Breast epithelium (tissue), 4 donors: ENCODE measurements around the gene PUM2. TPM values are rescaled to one million over a fixed set of nuclear protein-coding genes. Genes with fewer than 3 reads are reported as not detected.

Source experiments
- DNase-seq, 2 donors: peaks; one replicate each; pipeline ENCODE4 v3.0.0-alpha.2; 2019; ENCODE audit warnings: low spot score in 2 of 2
- H3K27ac ChIP-seq, 2 donors: fragments of 200-600 bp; sonication (generic) in 1 of 2; one replicate each; pipeline ENCODE4 v1.5.1; 2016 to 2019; ENCODE audit warnings: mild to moderate bottlenecking in 1 of 2
- H3K27me3 ChIP-seq, 2 donors: fragments of 200-600 bp; sonication (generic) in 1 of 2; one replicate each; pipeline versions ENCODE4 v1.5.1 to v1.6.0; 2017 to 2019; ENCODE audit warnings: control low read depth in 1 of 2, mild to moderate bottlenecking in 1 of 2
- H3K36me3 ChIP-seq: fragments of 200-600 bp; one replicate; pipeline ENCODE4 v1.5.1; 2019
- H3K4me1 ChIP-seq, 2 donors: fragments of 200-600 bp; sonication (generic); one replicate each; pipeline ENCODE4 v1.5.1; 2016 to 2019; ENCODE audit warnings: control low read depth in 1 of 2
- H3K4me3 ChIP-seq, 3 donors: fragments of 200-600 bp; sonication (generic); 1 replicate in 2 of 3; 2 replicates in 1 of 3; pipeline ENCODE4 v1.5.1; 2016 to 2019; ENCODE audit warnings: mild to moderate bottlenecking in 3 of 3, moderate library complexity in 2 of 3
- H3K9me3 ChIP-seq, 2 donors: fragments of 200-600 bp; sonication (generic) in 1 of 2; one replicate each; pipeline ENCODE4 v1.5.1; 2016 to 2019; ENCODE audit warnings: control low read depth in 1 of 2
- POLR2A ChIP-seq: fragments of 450-650 bp; IDR thresholded peaks from one replicate; pipeline ENCODE4 v1.6.1; 2016; ENCODE audit warnings: antibody characterized with exemption, mild to moderate bottlenecking, moderate library complexity
- POLR2AphosphoS5 ChIP-seq, 3 donors: sonication (generic); formaldehyde crosslinking; IDR thresholded peaks; one replicate each; pipeline ENCODE4 v1.6.1; 2017; ENCODE audit warnings: antibody characterized with exemption in 3 of 3
- intact Hi-C: fragments of 100-400 bp; cut with DNase I; formaldehyde crosslinking; loops from one replicate; pipeline ENCODE4 v1.15.1; 2023; ENCODE audit warnings: low total_unique reads
- total RNA-seq, 3 donors: library from RNA; depleted of rRNA; stranded (reverse); fragments of >200 nt; gene quantifications; one replicate each; pipeline ENCODE4 v1.1.0, GENCODE V29; 2016
- TF ChIP-seq, protein P1 (sequence below), 3 donors: fragments of 450-650 bp; IDR thresholded peaks; one replicate each; pipeline ENCODE4 v1.5.1; 2016 to 2017; ENCODE audit warnings: antibody characterized with exemption in 3 of 3, mild to moderate bottlenecking in 3 of 3, moderate library complexity in 3 of 3

PUM2 gene
- total RNA-seq, 3 donors from 2014 or later: 69.3 to 94.0 (median 92.8) TPM

- Histone ChIP-seq H3K27me3 (no peaks in the 10 kb centered on the region), H3K9me3 (no peaks in the 10 kb centered on the region), H3K27ac (peak overlapping the region; percentile 92 to 94), H3K36me3 (no peaks in the 10 kb centered on the region), H3K4me1 (peaks cover 7 to 33% of the 10 kb centered on the region in 2 donors), H3K4me3 (no peak overlapping the region)
- intact Hi-C loops: no loop called here
- TF ChIP-seq, protein P1, sequence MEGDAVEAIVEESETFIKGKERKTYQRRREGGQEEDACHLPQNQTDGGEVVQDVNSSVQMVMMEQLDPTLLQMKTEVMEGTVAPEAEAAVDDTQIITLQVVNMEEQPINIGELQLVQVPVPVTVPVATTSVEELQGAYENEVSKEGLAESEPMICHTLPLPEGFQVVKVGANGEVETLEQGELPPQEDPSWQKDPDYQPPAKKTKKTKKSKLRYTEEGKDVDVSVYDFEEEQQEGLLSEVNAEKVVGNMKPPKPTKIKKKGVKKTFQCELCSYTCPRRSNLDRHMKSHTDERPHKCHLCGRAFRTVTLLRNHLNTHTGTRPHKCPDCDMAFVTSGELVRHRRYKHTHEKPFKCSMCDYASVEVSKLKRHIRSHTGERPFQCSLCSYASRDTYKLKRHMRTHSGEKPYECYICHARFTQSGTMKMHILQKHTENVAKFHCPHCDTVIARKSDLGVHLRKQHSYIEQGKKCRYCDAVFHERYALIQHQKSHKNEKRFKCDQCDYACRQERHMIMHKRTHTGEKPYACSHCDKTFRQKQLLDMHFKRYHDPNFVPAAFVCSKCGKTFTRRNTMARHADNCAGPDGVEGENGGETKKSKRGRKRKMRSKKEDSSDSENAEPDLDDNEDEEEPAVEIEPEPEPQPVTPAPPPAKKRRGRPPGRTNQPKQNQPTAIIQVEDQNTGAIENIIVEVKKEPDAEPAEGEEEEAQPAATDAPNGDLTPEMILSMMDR (IDR thresholded peaks at IDR 0.05): no peak
- TF ChIP-seq POLR2A (no peak), POLR2AphosphoS5 (IDR thresholded peaks at IDR 0.05) (no peak)
- no peak for DNase-seq
Measured at GRCh38 chr2:20216130-20217025, 134.3 kb downstream of the PUM2 start.

DNA sequence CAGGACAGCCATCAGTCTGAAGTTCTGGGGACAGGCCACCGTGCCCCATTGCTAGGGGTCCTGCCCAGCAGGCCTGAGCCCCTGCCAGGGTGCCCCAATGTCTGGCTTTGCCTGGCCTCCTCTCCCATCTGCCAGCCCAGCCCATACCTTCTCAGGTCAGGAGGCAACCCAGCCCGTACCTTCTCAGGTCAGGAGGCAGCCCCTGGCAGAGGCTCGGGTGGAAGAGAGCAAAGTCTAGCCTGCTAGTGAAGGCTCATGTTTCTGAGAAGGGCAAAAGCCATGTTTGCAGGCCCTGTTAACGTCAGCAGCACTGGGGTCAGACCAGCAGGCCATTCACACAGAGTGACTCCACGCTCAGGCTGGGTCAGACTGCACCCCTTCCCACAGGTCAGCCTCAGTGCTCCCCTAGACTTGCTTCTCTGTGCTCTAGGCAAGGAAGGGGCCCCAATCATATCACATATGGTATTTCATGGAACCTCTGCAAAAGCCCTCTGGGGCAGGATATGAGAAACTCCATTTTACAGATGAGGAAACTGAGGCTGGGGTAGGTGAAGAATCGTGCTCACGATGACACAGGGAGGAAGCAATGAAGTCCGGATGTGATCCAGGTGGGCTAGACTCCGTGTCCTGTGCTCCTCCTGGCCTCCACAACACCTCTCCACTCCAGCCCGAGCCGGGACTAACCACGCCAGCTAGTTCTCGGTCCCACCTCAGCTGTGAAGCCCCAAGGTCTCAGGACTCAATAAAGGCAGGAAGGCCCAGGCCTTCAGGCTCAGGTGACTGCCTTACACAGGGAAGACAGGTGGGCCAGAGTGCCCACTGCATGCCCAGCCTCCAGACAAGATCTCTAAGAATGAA, 135.2 kb downstream of the PUM2 start:
- intact Hi-C loops: no loop called here
- Histone ChIP-seq H3K27ac (peak overlapping the region; percentile 92 to 94), H3K27me3 (no peaks in the 10 kb centered on the region), H3K9me3 (no peaks in the 10 kb centered on the region), H3K36me3 (no peaks in the 10 kb centered on the region), H3K4me1 (peaks cover 7 to 27% of the 10 kb centered on the region in 2 donors), H3K4me3 (no peak overlapping the region)
- no peak for DNase-seq
- TF ChIP-seq POLR2AphosphoS5 (IDR thresholded peaks at IDR 0.05) (no peak), POLR2A (no peak)
- TF ChIP-seq, protein P1 (IDR thresholded peaks at IDR 0.05): no peak

- TF ChIP-seq POLR2A (no peak), POLR2AphosphoS5 (IDR thresholded peaks at IDR 0.05) (no peak)
- TF ChIP-seq, protein P1 (IDR thresholded peaks at IDR 0.05): no peak
- Histone ChIP-seq H3K27me3 (no peaks in the 10 kb centered on the region), H3K4me3 (no peak overlapping the region), H3K4me1 (peaks cover 7 to 27% of the 10 kb centered on the region in 2 donors), H3K36me3 (no peaks in the 10 kb centered on the region), H3K27ac (peak overlapping the region; percentile 92 to 94), H3K9me3 (no peaks in the 10 kb centered on the region)
- DNase-seq: no peak
- intact Hi-C loops: no loop called here
Measured at GRCh38 chr2:20214566-20215182, 136.0 kb downstream of the PUM2 start.

GRCh38 chr2:20213651-20214565, 136.7 kb downstream of the PUM2 start:
- Histone ChIP-seq H3K4me3 (peak overlapping the region in 1 of 3 donors; percentile 29), H3K4me1 (peaks cover 7 to 29% of the 10 kb centered on the region in 2 donors), H3K27me3 (no peaks in the 10 kb centered on the region), H3K27ac (peak overlapping the region; percentile 92 to 94), H3K9me3 (no peaks in the 10 kb centered on the region), H3K36me3 (no peaks in the 10 kb centered on the region)
- DNase-seq: no peak
- intact Hi-C loops: no loop called here
- TF ChIP-seq, protein P1 (IDR thresholded peaks at IDR 0.05): no peak
- no peak for TF ChIP-seq POLR2A
- peak in 1 of 3 donors; percentile 8 for TF ChIP-seq POLR2AphosphoS5 (IDR thresholded peaks at IDR 0.05)
